Right lobe of liver (tissue), 6 donors: ENCODE results near the gene PPP1R36. TPM values are rescaled to one million over a fixed set of nuclear protein-coding genes. Genes with fewer than 3 reads are reported as not detected.

Experiments
- ATAC-seq, 4 donors: fragments of 200-7000 bp; cut with Tn5 transposase; one replicate each; pipeline ENCODE4 v1.9.1; 2020; ENCODE audit warnings: mild to moderate bottlenecking in 4 of 4, moderate library complexity in 4 of 4
- DNase-seq, 3 donors: peaks; one replicate each; pipeline ENCODE4 v3.0.0-alpha.2; 2020
- H3K27ac ChIP-seq, 3 donors: fragments of 200-600 bp; one replicate each; pipeline ENCODE4 v1.8.0; 2022
- H3K27me3 ChIP-seq, 2 donors: fragments of 200-600 bp; one replicate each; pipeline ENCODE4 v1.8.0; 2022
- H3K36me3 ChIP-seq, 4 donors: fragments of 200-600 bp; sonication (generic) in 1 of 4; one replicate each; pipeline versions ENCODE4 v1.5.1 to v1.8.0; 2017 to 2022; ENCODE audit warnings: control low read depth in 1 of 4
- H3K4me1 ChIP-seq, 4 donors: fragments of 200-600 bp; sonication (generic) in 1 of 4; one replicate each; pipeline versions ENCODE4 v1.5.1 to v1.8.0; 2017 to 2022; ENCODE audit warnings: control low read depth in 1 of 4
- H3K4me3 ChIP-seq, 3 donors: fragments of 200-600 bp; one replicate each; pipeline ENCODE4 v1.8.0; 2022
- H3K9me3 ChIP-seq, 4 donors: fragments of 200-600 bp; sonication (generic) in 1 of 4; one replicate each; pipeline versions ENCODE4 v1.5.1 to v1.8.0; 2017 to 2022; ENCODE audit warnings: control low read depth in 1 of 4
- CTCF ChIP-seq, 4 donors: fragments of 200-600 bp in 3 of 4; fragments of 450-650 bp in 1 of 4; IDR thresholded peaks; one replicate each; pipeline versions ENCODE4 v1.5.1 to v1.8.0; 2016 to 2022; ENCODE audit warnings: antibody characterized with exemption in 4 of 4, mild to moderate bottlenecking in 2 of 4
- POLR2A ChIP-seq: fragments of 450-650 bp; IDR thresholded peaks from one replicate; pipeline ENCODE4 v1.6.1; 2017; ENCODE audit warnings: antibody characterized with exemption, mild to moderate bottlenecking
- WGBS: methylation state at CpG from one replicate; pipeline ENCODE4 v1.1.6; 2018; ENCODE audit warnings: low coverage, low lambda C conversion rate; ENCODE audit not compliant: insufficient coverage; ENCODE audit errors: missing lambda C conversion rate; 5-methylcytosine and 5-hydroxymethylcytosine counted together
- intact Hi-C, 2 donors: fragments of 100-400 bp; cut with DNase I; formaldehyde crosslinking; loops; one replicate each; pipeline versions ENCODE4 v1.11.2 to v1.14.1; 2022
- total RNA-seq, 6 experiments: library from RNA; depleted of rRNA in 2 of 6; stranded (reverse); fragments of >200 nt in 2 of 6; fragmentation: NEBNext Ultra II Directional in 3 of 6; extraction: Animal tissue kit (Norgen Biotek cat#: 25700) in 3 of 6; gene quantifications; one replicate each; pipeline versions ENCODE4 v1.1.0 to v1.2.4, GENCODE V29; 2016 to 2023
- donor health status: DM: no; HTN: yes; CAD: no.
- donor health status: DM: no; HTN: no; CAD: no.
- donor health status: DM: no; HTN: no; CAD: no.
- donor health status: DM: no; HTN: yes; CAD: no.
- donor health status: DM: no; HTN: yes; CAD: no.

PPP1R36 gene
- total RNA-seq, 6 experiments from 2014 or later: 0.16 to 0.40 TPM; not detected in 4

- WGBS: 82% methylated on average over 4 of the region's 8 CpGs
- no peak for TF ChIP-seq CTCF (IDR thresholded peaks at IDR 0.05)
- intact Hi-C loops: no loop called here
- Histone ChIP-seq H3K36me3 (no peaks in the 10 kb centered on the region), H3K9me3 (no peaks in the 10 kb centered on the region), H3K27ac (no peak overlapping the region), H3K4me1 (peaks cover 0 to 31% (median 2%) of the 10 kb centered on the region in 4 donors), H3K4me3 (no peak overlapping the region), H3K27me3 (no peaks in the 10 kb centered on the region)
- no peak for ATAC-seq
- DNase-seq: no peak
These were observed 40.7 kb upstream of the PPP1R36 start for GRCh38 chr14:64509036-64509435.

GRCh38 chr14:64510825-64511671 is 38.7 kb upstream of the PPP1R36 start:
- DNase-seq (peak in 1 of 3 donors; percentile 60), ATAC-seq (peak; percentile 84 to 93 (median 89))
- Histone ChIP-seq H3K4me1 (peaks cover 0 to 27% (median 4%) of the 10 kb centered on the region in 4 donors), H3K36me3 (no peaks in the 10 kb centered on the region), H3K27me3 (no peaks in the 10 kb centered on the region), H3K4me3 (no peak overlapping the region), H3K27ac (no peak overlapping the region), H3K9me3 (no peaks in the 10 kb centered on the region)
- intact Hi-C loops: no loop called here
- TF ChIP-seq POLR2A (no peak), CTCF (IDR thresholded peaks at IDR 0.05) (peak; percentile 90 to 91 (median 90))
- WGBS: 13% methylated on average over 4 of the region's 4 CpGs

- intact Hi-C loops: no loop called here
- DNase-seq (no peak), ATAC-seq (no peak)
- Histone ChIP-seq H3K9me3 (no peaks in the 10 kb centered on the region), H3K27ac (no peak overlapping the region), H3K4me3 (no peak overlapping the region), H3K27me3 (no peaks in the 10 kb centered on the region), H3K36me3 (no peaks in the 10 kb centered on the region), H3K4me1 (peaks cover 0 to 9% (median 3%) of the 10 kb centered on the region in 4 donors)
- TF ChIP-seq CTCF (IDR thresholded peaks at IDR 0.05): no peak
- no peak for TF ChIP-seq POLR2A
- WGBS: 71% methylated on average over 2 of the region's 2 CpGs
These were observed 36.5 kb upstream of the PPP1R36 start for GRCh38 chr14:64513271-64513670.

- Histone ChIP-seq H3K4me1 (peaks cover 0 to 9% (median 3%) of the 10 kb centered on the region in 4 donors), H3K9me3 (no peaks in the 10 kb centered on the region), H3K4me3 (no peak overlapping the region), H3K27me3 (no peaks in the 10 kb centered on the region), H3K27ac (no peak overlapping the region), H3K36me3 (no peaks in the 10 kb centered on the region)
- no peak for ATAC-seq
- intact Hi-C loops: no loop called here
- TF ChIP-seq CTCF (IDR thresholded peaks at IDR 0.05) (no peak), POLR2A (no peak)
- DNase-seq: no peak
- whole genome bisulfite sequencing: 25% methylated on average over 1 of the region's 1 CpG
These were observed 34.7 kb upstream of the PPP1R36 start for GRCh38 chr14:64515053-64515452.
